Activated CD8-positive, alpha-beta memory T cell treated with anti-CD3 and anti-CD28 coated beads, Interleukin-2, amount 50 U/mL, for 24 hours (primary cell): ENCODE results near the gene PTPRG.
"Not testable (repeated sequence)": the region's sequence is repeated elsewhere in the genome, so short reads cannot be mapped to it uniquely, and the experiment has no call there.

ENCODE experiments used
- DNase-seq: peaks from one replicate; pipeline ENCODE4 v3.0.0-alpha.2; 2020; ENCODE audit errors: extremely low read depth

The PTPRG gene

DNA sequence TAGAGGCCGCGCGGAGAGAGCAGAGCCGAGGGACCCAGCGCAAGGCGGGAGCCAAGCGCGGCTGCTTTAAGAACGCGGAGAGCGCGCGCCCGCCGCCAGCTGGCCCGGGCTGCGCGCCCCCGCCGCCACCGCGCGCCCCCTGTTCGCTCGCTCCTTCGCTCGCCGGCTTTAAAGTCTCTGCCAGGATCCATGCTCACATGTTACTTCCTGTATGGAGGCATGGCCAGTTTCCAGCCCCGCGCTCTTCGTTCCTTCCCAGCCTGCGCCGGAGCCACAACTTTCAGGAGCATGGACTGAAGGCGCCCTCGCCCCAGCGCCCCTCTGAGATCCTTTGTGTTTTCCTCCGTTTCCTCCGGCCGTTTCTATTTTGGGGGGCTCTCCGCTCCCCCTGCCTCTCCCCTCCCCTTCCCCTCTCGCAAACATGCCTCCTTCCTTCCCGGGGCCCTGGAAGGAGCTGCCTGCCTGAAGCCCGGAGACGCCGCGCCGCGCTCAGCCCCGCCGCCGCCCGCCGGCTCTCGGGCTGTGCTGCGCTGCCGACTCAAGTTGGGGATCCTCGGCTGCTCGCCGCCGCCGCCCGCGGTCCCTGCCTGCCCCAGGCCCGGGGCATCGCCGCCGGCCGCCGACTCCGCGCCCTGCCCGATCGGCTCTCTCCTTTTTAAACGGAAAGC is at the start of gene PTPRG:
TSS of gene PTPRG (plus strand) at position 198 of the 668 bp plus-strand sequence. CDS start 717 bp downstream, outside the sequence.
- DNase-seq = no peak

- no peak for DNase-seq
Measured at GRCh38 chr3:61518590-61518989, 42.8 kb upstream of the PTPRG start.

DNA sequence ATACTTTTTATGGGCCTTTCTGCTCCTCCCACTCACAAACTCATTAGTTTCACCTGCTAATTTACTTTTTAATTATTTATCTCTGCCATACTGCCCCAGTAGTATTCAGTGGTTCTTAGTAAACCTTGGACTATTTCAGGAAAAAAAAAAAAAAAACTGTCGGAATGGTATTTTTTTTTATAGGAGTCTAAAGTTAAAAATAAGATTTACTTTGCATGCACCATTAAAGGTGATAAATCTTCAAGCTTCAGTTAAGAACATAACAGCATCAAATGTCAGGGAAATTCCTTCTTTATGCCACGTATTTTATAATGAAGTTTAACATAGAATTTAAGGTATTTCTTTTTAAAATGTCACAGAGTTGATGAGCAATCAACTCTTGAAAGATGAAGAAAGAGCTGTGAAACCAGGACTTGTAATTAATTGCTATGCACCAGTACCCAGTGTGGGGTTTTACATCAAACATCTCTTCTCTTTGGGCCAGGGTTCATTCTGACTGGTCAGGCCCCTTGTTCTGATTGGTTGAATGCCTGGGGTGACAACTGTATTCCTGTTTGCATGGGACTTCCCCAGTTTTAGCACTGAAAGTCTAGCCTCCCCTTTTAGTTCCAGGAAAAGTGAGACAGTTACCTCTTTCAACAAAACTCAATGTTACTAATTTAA is 40.3 kb upstream of the PTPRG start:
- no peak for DNase-seq

GRCh38 chr3:61522060-61522459 is 39.3 kb upstream of the PTPRG start:
- no peak for DNase-seq

- DNase-seq = no peak
Measured at GRCh38 chr3:61522626-61523025, 38.7 kb upstream of the PTPRG start.

DNA sequence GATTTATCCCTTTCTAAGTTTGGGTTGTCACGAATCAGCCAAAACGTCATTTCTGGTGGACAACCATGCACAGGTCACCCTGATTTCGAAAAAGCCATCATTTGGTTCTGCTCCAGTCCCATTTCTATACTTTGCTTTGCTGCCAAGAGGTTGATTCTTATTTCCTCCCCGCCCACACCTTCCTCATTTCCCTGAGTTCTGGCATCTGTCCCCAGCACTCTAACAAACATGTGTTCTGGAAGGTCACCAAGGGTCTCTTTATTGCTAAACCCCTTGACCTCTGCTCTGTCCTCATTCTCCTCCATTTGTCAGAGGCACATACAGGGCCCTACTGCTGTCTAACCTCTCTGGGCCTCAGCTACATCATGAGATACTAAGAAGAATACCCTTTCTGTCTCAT is 36.4 kb upstream of the PTPRG start:
- DNase-seq = no peak

DNA sequence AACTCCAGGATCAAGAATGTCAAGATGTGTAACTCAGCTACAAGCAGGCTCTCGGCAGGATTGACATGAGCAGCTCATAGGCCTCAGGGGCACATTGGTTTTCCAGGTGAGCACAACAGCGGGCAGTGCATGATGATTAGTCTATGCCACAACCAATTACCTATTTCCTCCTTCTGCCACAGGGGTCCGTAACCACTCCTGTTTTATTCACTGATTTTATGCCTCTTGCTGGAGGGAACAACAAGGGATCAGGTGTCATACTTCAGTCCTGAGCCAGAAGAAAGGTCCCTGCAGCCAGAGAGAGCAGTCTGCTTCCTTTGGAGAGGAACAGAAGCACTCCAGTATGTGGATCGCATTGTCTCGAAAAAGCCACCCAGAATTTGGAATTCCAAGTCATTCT is 35.1 kb upstream of the PTPRG start:
- DNase-seq = no peak

GRCh38 chr3:61527011-61527410 is 34.4 kb upstream of the PTPRG start:
- DNase-seq = no peak

GRCh38 chr3:61530355-61530754 is 31.0 kb upstream of the PTPRG start:
- no peak for DNase-seq

DNA sequence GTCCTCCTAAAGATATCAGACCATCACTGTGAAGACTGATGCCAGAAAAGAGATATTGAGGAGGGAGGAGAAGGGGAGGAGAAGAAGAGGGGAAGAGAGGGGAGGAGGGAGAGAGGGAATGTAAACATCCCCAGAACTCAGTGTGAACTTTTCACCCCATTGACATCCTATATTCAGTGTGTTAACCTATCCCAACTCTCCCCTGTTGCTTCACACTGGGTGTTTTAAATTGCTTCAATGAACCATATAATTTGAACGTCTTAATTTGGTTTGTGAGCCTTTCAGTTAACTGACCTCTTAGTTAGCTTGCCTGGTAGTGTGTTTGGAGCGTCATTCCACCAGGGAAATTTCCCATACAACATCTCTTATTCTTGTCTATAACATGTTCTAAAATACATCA is 29.8 kb upstream of the PTPRG start:
- DNase-seq = no peak

- DNase-seq = no peak
Measured at GRCh38 chr3:61532739-61533500, 28.5 kb upstream of the PTPRG start.

DNA sequence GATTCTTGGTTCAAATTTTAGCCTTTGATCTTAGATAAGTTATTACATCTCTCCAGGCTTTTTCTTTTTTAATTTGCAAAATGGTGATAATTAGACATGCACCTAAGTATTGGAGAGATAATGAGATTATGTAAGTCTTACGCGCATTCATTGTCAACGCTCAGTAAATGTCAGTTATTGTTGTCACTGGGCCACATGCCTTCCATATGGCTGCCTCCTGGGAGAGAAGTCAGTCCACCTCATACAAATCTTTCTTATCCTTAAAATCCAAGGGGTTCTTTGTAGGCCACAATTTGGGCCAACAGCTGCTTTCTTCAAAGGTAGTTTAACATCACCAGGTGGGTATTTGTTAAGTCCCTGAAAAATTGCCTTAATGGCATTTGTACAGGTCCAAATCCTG is 25.5 kb upstream of the PTPRG start:
- DNase-seq = no peak

GRCh38 chr3:61537366-61537765 is 24.0 kb upstream of the PTPRG start:
- DNase-seq = no peak

GRCh38 chr3:61538486-61538885 is 22.9 kb upstream of the PTPRG start:
- no peak for DNase-seq

DNA sequence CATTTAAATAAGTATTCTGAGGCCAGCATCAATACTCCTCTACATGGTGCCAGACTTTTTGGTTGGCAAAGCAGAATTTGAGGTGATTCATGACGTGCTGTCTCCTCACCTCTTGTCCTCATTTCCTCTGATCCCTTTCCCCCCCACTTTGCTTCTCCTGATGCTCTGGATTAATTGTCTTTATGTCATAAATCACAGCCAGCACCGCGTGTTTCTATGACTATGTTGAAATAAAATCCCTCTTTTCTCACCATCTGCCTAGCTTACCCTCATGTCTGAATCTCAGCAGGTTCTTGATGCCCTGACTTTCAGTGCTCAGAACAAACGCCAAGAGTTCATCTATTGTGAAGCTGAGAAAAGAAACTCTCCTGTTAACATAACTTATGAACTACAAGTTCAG is 19.7 kb upstream of the PTPRG start:
- no peak for DNase-seq

DNA sequence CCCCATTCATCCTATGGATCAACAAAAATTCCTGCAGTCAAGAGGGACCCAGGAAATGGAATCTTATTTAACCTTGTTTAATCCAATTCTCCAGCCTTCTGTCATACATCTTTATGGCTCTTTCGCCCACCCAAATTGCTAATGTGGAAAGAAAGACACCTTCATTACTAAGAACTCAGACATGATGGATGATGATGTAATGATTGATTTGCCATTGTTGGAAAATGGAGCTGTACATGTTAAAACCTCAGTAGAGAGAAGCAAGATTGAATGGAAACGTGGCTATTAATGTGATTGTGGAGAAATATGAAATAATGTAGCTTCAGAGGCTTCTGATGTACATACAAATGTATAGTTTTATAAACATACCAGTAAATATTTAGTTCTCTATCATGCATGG is 15.7 kb upstream of the PTPRG start:
- no peak for DNase-seq

GRCh38 chr3:61547625-61548024 is 13.7 kb upstream of the PTPRG start:
- no peak for DNase-seq

GRCh38 chr3:61552704-61553103 is 8.7 kb upstream of the PTPRG start:
- DNase-seq = not testable (repeated sequence)

- DNase-seq = no peak
Measured at GRCh38 chr3:61559136-61559731, 2.1 kb upstream of the PTPRG start.

DNA sequence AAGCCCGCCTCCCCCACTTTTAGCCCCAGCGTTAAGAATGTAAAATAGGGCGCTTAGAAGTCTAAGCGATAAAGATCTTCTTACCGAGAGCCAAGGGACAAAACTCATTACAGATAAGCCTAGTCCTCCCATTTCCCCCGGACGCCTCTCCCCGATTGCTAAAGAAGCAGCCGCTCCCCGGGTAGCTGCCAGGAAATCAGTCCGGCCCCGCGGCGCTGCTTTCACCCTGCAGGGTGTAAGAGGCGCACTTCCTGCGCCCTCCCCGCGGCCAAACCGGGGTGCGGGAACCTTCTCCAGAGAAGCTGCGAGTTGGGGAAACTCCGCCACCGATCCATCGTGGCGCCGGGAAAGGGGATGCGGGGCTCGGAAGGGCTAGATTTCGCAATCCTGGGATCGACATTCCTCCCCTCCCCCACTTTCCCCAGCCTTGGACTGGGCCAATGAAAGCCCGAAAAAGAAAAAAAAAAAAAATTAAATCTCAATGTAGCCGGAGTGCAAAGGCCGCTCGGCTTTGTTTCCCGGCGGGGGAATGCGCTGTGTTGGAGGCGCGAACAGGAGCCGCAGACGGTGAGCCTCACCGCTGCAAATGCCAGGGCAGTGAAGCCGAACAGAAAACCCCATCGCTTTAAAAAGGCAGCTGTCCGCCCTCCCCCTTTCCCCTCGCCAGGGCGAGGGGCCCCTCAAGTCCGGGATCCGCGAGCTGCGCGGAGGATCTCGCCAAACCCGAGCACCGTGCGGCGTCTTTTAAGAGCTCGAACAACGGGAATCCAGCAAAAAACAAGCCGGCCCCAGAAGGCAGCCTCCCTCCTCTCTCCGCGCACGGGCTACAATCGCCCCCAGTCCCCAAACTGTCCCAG is 626 bp upstream of the PTPRG start:
- DNase-seq = no peak

- DNase-seq = no peak
Measured at GRCh38 chr3:61562042-61562720, 810 bp downstream of the PTPRG start.
